ENCODE data around the gene IRS1. TPM values are rescaled to one million over a fixed set of nuclear protein-coding genes. Genes with fewer than 3 reads are reported as not detected.

The IRS1 gene
- total and polyA plus RNA-seq, 7 donors = 2.3 to 29.1 (median 18.5) TPM

DNA sequence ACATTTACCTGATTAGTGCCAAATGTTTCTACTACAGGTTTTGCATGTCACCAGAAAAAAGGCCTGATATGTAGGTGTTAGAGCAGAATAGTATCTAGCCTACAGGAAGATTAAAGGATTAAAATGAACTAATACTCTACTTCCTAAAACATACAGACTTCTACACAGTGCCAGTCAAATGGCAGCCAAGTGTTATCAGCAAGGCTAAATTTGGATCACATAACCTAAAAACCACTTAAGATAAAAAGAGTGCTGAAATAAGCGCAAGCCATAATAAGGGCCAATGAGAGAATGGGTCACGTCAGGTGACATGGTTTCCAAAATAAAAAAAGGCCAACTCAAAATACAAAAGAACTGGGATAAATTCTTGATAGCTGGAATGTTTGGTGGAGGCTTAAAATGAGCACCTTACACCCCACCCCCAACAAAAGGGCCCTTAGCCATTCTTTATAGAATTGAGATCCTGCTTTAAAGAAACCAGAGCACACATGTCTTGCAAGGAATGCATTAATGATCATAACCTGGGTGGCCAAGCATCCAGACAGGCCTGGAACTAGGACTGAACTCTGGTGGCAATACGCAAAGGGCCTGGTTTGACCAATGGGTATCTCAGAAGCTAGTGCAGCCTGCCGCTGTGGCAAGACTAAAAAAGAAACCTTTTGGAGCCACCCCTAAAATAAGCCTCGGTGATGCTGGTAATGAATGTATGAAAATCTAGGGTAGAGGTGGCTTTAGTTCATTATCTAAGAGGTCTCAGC is 32.4 kb downstream of the IRS1 start:
- Histone ChIP-seq H3K27me3 (no peaks in the 10 kb centered on the region), H3K4me3 (no peak overlapping the region), H3K27ac (peak overlapping the region in 3 of 4 donors; percentile 40 to 65 (median 62)), H3K9me3 (no peaks in the 10 kb centered on the region), H3K36me3 (no peaks in the 10 kb centered on the region), H3K4me1 (peaks cover 0 to 62% (median 41%) of the 10 kb centered on the region in 4 donors)
- intact Hi-C loops (cut with DNase I) = no loop called here
- peak in 2 of 4 donors; percentile 38 to 63 for TF ChIP-seq POLR2AphosphoS5 (IDR thresholded peaks at IDR 0.05)
- peak in 1 of 4 donors; percentile 36 for TF ChIP-seq EP300 (IDR thresholded peaks at IDR 0.05)
- no peak for TF ChIP-seq CTCF (IDR thresholded peaks at IDR 0.05)
- 91 to 99% methylated on average over 5 of the region's 5 CpGs for WGBS, 2 donors
- no peak for DNase-seq

GRCh38 chr2:226766352-226767055 is 33.1 kb downstream of the IRS1 start:
- TF ChIP-seq POLR2A (IDR thresholded peaks at IDR 0.05) (no peak), POLR2AphosphoS5 (IDR thresholded peaks at IDR 0.05) (no peak), EP300 (IDR thresholded peaks at IDR 0.05) (no peak), CTCF (IDR thresholded peaks at IDR 0.05) (no peak)
- no peaks in the 10 kb centered on the region for H3K27me3 ChIP-seq
- H3K36me3 ChIP-seq = no peaks in the 10 kb centered on the region
- intact Hi-C loops (cut with DNase I) = no loop called here
- no peak overlapping the region for H3K4me3 ChIP-seq
- DNase-seq = no peak
- WGBS, 2 donors = 85 to 87% methylated on average over 5 of the region's 5 CpGs
- H3K4me1 ChIP-seq = peaks cover 0 to 55% (median 34%) of the 10 kb centered on the region in 4 donors
- H3K27ac ChIP-seq = peak overlapping the region in 2 of 4 donors; percentile 62 to 65
- H3K9me3 ChIP-seq = no peaks in the 10 kb centered on the region

- no peak for TF ChIP-seq CTCF (IDR thresholded peaks at IDR 0.05)
- no peak for TF ChIP-seq EP300 (IDR thresholded peaks at IDR 0.05)
- TF ChIP-seq POLR2AphosphoS5 (IDR thresholded peaks at IDR 0.05) = no peak
- no peak for TF ChIP-seq POLR2A (IDR thresholded peaks at IDR 0.05)
- peaks cover 0 to 69% (median 52%) of the 10 kb centered on the region in 4 donors for H3K4me1 ChIP-seq
Observed at GRCh38 chr2:226763320-226763719, 36.3 kb downstream of the IRS1 start.

DNA sequence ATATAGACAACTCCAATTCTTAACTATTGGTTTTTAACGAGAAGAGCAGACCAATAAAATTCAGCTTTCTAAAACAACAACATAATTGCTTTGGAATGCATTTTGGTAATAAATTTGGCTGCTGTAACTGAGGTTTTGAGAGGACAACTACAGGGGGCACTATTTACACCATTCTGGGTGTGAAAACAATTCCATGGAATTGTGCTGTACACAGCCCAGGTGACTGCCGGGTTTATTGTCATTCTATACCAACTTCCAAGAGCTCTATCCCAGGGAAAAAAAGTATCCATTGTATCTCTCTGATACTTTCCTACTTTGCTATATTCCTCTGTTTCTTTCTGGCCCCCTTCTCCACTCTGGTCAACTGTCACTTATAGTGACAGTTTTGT is 38.4 kb downstream of the IRS1 start:
- peak overlapping the region in 2 of 4 donors; percentile 76 to 77 for H3K27ac ChIP-seq
- intact Hi-C loops (cut with DNase I) = no loop called here

More at GRCh38 chr2:226763320-226763719, 36.3 kb downstream of the IRS1 start:
- H3K36me3 ChIP-seq = no peaks in the 10 kb centered on the region
- intact Hi-C loops (cut with DNase I) = no loop called here
- H3K27ac ChIP-seq = peak overlapping the region in 3 of 4 donors; percentile 30 to 77 (median 44)
- DNase-seq = no peak
- H3K9me3 ChIP-seq = no peaks in the 10 kb centered on the region
- H3K4me3 ChIP-seq = no peak overlapping the region
- H3K27me3 ChIP-seq = no peaks in the 10 kb centered on the region
- WGBS, 2 donors = 89 to 90% methylated on average over 3 of the region's 3 CpGs

More for the DNA sequence above, 38.4 kb downstream of the IRS1 start:
- Histone ChIP-seq H3K27me3 (no peaks in the 10 kb centered on the region), H3K9me3 (no peaks in the 10 kb centered on the region), H3K4me1 (peaks cover 0 to 58% (median 50%) of the 10 kb centered on the region in 4 donors), H3K36me3 (no peaks in the 10 kb centered on the region), H3K4me3 (no peak overlapping the region)
- WGBS, 2 donors = 57 to 77% methylated on average over 2 of the region's 2 CpGs
- no peak for TF ChIP-seq POLR2A (IDR thresholded peaks at IDR 0.05)
- TF ChIP-seq POLR2AphosphoS5 (IDR thresholded peaks at IDR 0.05) = no peak
- no peak for DNase-seq
